ENCODE measurements around the gene CD58.

CD58 gene

GRCh38 chr1:116502671-116503314 lies 68.0 kb downstream of the CD58 start:
- Histone ChIP-seq H3K9me3 (ENCODE audit: control insufficient read depth, low read length) (no peaks in the 10 kb centered on the region), H3K4me3 (ENCODE audit: insufficient read depth, low read depth, low read length, poor library complexity, severe bottlenecking) (no peak overlapping the region), H3K36me3 (ENCODE audit: control insufficient read depth, insufficient read depth, low read length) (no peaks in the 10 kb centered on the region), H3K27me3 (replicated peaks; ENCODE audit: control insufficient read depth, insufficient read depth, low read length, poor library complexity, severe bottlenecking) (no peaks in the 10 kb centered on the region), H3K27ac (ENCODE audit: insufficient read depth, low read length, poor library complexity, severe bottlenecking) (peak overlapping the region; percentile 89), H3K4me1 (ENCODE audit: control insufficient read depth, insufficient read depth, low read length, poor library complexity, severe bottlenecking) (peaks cover 24% of the 10 kb centered on the region)
- no peak for DNase-seq

GRCh38 chr1:116501870-116502244 lies 69.0 kb downstream of the CD58 start:
- Histone ChIP-seq H3K27ac (ENCODE audit: insufficient read depth, low read length, poor library complexity, severe bottlenecking) (no peak overlapping the region), H3K9me3 (ENCODE audit: control insufficient read depth, low read length) (no peaks in the 10 kb centered on the region), H3K27me3 (replicated peaks; ENCODE audit: control insufficient read depth, insufficient read depth, low read length, poor library complexity, severe bottlenecking) (no peaks in the 10 kb centered on the region), H3K4me3 (ENCODE audit: insufficient read depth, low read depth, low read length, poor library complexity, severe bottlenecking) (no peak overlapping the region), H3K4me1 (ENCODE audit: control insufficient read depth, insufficient read depth, low read length, poor library complexity, severe bottlenecking) (peaks cover 24% of the 10 kb centered on the region), H3K36me3 (ENCODE audit: control insufficient read depth, insufficient read depth, low read length) (no peaks in the 10 kb centered on the region)
- no peak for DNase-seq

GRCh38 chr1:116501125-116501869 lies 69.5 kb downstream of the CD58 start:
- no peak for DNase-seq
- no peak overlapping the region for H3K27ac ChIP-seq (ENCODE audit: insufficient read depth, low read length, poor library complexity, severe bottlenecking)
- peaks cover 24% of the 10 kb centered on the region for H3K4me1 ChIP-seq (ENCODE audit: control insufficient read depth, insufficient read depth, low read length, poor library complexity, severe bottlenecking)
- H3K9me3 ChIP-seq (ENCODE audit: control insufficient read depth, low read length): no peaks in the 10 kb centered on the region
- no peak overlapping the region for H3K4me3 ChIP-seq (ENCODE audit: insufficient read depth, low read depth, low read length, poor library complexity, severe bottlenecking)
- no peaks in the 10 kb centered on the region for H3K36me3 ChIP-seq (ENCODE audit: control insufficient read depth, insufficient read depth, low read length)
- no peaks in the 10 kb centered on the region for H3K27me3 ChIP-seq (replicated peaks; ENCODE audit: control insufficient read depth, insufficient read depth, low read length, poor library complexity, severe bottlenecking)

GRCh38 chr1:116498789-116499628 lies 71.8 kb downstream of the CD58 start:
- Histone ChIP-seq H3K4me3 (ENCODE audit: insufficient read depth, low read depth, low read length, poor library complexity, severe bottlenecking) (no peak overlapping the region), H3K27me3 (replicated peaks; ENCODE audit: control insufficient read depth, insufficient read depth, low read length, poor library complexity, severe bottlenecking) (no peaks in the 10 kb centered on the region), H3K4me1 (ENCODE audit: control insufficient read depth, insufficient read depth, low read length, poor library complexity, severe bottlenecking) (peaks cover 11% of the 10 kb centered on the region), H3K9me3 (ENCODE audit: control insufficient read depth, low read length) (no peaks in the 10 kb centered on the region), H3K27ac (ENCODE audit: insufficient read depth, low read length, poor library complexity, severe bottlenecking) (no peak overlapping the region), H3K36me3 (ENCODE audit: control insufficient read depth, insufficient read depth, low read length) (no peaks in the 10 kb centered on the region)
- DNase-seq: no peak

GRCh38 chr1:116497656-116498055 lies 73.2 kb downstream of the CD58 start:
- DNase-seq: no peak
- no peak overlapping the region for H3K27ac ChIP-seq (ENCODE audit: insufficient read depth, low read length, poor library complexity, severe bottlenecking)
- H3K36me3 ChIP-seq (ENCODE audit: control insufficient read depth, insufficient read depth, low read length): no peaks in the 10 kb centered on the region

GRCh38 chr1:116496898-116497297 lies 73.9 kb downstream of the CD58 start:
- Histone ChIP-seq H3K27ac (ENCODE audit: insufficient read depth, low read length, poor library complexity, severe bottlenecking) (no peak overlapping the region), H3K9me3 (ENCODE audit: control insufficient read depth, low read length) (no peaks in the 10 kb centered on the region), H3K36me3 (ENCODE audit: control insufficient read depth, insufficient read depth, low read length) (no peaks in the 10 kb centered on the region), H3K4me1 (ENCODE audit: control insufficient read depth, insufficient read depth, low read length, poor library complexity, severe bottlenecking) (no peaks in the 10 kb centered on the region), H3K4me3 (ENCODE audit: insufficient read depth, low read depth, low read length, poor library complexity, severe bottlenecking) (no peak overlapping the region), H3K27me3 (replicated peaks; ENCODE audit: control insufficient read depth, insufficient read depth, low read length, poor library complexity, severe bottlenecking) (no peaks in the 10 kb centered on the region)
- no peak for DNase-seq

More at GRCh38 chr1:116497656-116498055, 73.2 kb downstream of the CD58 start:
- Histone ChIP-seq H3K4me1 (ENCODE audit: control insufficient read depth, insufficient read depth, low read length, poor library complexity, severe bottlenecking) (no peaks in the 10 kb centered on the region), H3K9me3 (ENCODE audit: control insufficient read depth, low read length) (no peaks in the 10 kb centered on the region), H3K27me3 (replicated peaks; ENCODE audit: control insufficient read depth, insufficient read depth, low read length, poor library complexity, severe bottlenecking) (no peaks in the 10 kb centered on the region), H3K4me3 (ENCODE audit: insufficient read depth, low read depth, low read length, poor library complexity, severe bottlenecking) (no peak overlapping the region)

- no peak overlapping the region for H3K4me3 ChIP-seq (ENCODE audit: insufficient read depth, low read depth, low read length, poor library complexity, severe bottlenecking)
- DNase-seq: no peak
- H3K4me1 ChIP-seq (ENCODE audit: control insufficient read depth, insufficient read depth, low read length, poor library complexity, severe bottlenecking): no peaks in the 10 kb centered on the region
Measured at GRCh38 chr1:116496380-116496779, 74.4 kb downstream of the CD58 start.

GRCh38 chr1:116495535-116495934 lies 75.3 kb downstream of the CD58 start:
- no peak for DNase-seq
- Histone ChIP-seq H3K4me1 (ENCODE audit: control insufficient read depth, insufficient read depth, low read length, poor library complexity, severe bottlenecking) (no peaks in the 10 kb centered on the region), H3K4me3 (ENCODE audit: insufficient read depth, low read depth, low read length, poor library complexity, severe bottlenecking) (no peak overlapping the region), H3K36me3 (ENCODE audit: control insufficient read depth, insufficient read depth, low read length) (no peaks in the 10 kb centered on the region), H3K27ac (ENCODE audit: insufficient read depth, low read length, poor library complexity, severe bottlenecking) (no peak overlapping the region), H3K27me3 (replicated peaks; ENCODE audit: control insufficient read depth, insufficient read depth, low read length, poor library complexity, severe bottlenecking) (no peaks in the 10 kb centered on the region), H3K9me3 (ENCODE audit: control insufficient read depth, low read length) (no peaks in the 10 kb centered on the region)

More at GRCh38 chr1:116496380-116496779, 74.4 kb downstream of the CD58 start:
- Histone ChIP-seq H3K27ac (ENCODE audit: insufficient read depth, low read length, poor library complexity, severe bottlenecking) (no peak overlapping the region), H3K9me3 (ENCODE audit: control insufficient read depth, low read length) (no peaks in the 10 kb centered on the region), H3K36me3 (ENCODE audit: control insufficient read depth, insufficient read depth, low read length) (no peaks in the 10 kb centered on the region), H3K27me3 (replicated peaks; ENCODE audit: control insufficient read depth, insufficient read depth, low read length, poor library complexity, severe bottlenecking) (no peaks in the 10 kb centered on the region)

GRCh38 chr1:116494745-116495144 lies 76.1 kb downstream of the CD58 start:
- H3K36me3 ChIP-seq (ENCODE audit: control insufficient read depth, insufficient read depth, low read length): no peaks in the 10 kb centered on the region
- no peaks in the 10 kb centered on the region for H3K4me1 ChIP-seq (ENCODE audit: control insufficient read depth, insufficient read depth, low read length, poor library complexity, severe bottlenecking)
- no peaks in the 10 kb centered on the region for H3K9me3 ChIP-seq (ENCODE audit: control insufficient read depth, low read length)
- H3K4me3 ChIP-seq (ENCODE audit: insufficient read depth, low read depth, low read length, poor library complexity, severe bottlenecking): no peak overlapping the region
- no peak overlapping the region for H3K27ac ChIP-seq (ENCODE audit: insufficient read depth, low read length, poor library complexity, severe bottlenecking)
- no peak for DNase-seq
- no peaks in the 10 kb centered on the region for H3K27me3 ChIP-seq (replicated peaks; ENCODE audit: control insufficient read depth, insufficient read depth, low read length, poor library complexity, severe bottlenecking)

GRCh38 chr1:116494353-116494692 lies 76.5 kb downstream of the CD58 start:
- no peaks in the 10 kb centered on the region for H3K9me3 ChIP-seq (ENCODE audit: control insufficient read depth, low read length)
- no peak overlapping the region for H3K4me3 ChIP-seq (ENCODE audit: insufficient read depth, low read depth, low read length, poor library complexity, severe bottlenecking)
- no peaks in the 10 kb centered on the region for H3K36me3 ChIP-seq (ENCODE audit: control insufficient read depth, insufficient read depth, low read length)
- no peak for DNase-seq
- no peak overlapping the region for H3K27ac ChIP-seq (ENCODE audit: insufficient read depth, low read length, poor library complexity, severe bottlenecking)
- no peaks in the 10 kb centered on the region for H3K4me1 ChIP-seq (ENCODE audit: control insufficient read depth, insufficient read depth, low read length, poor library complexity, severe bottlenecking)
- H3K27me3 ChIP-seq (replicated peaks; ENCODE audit: control insufficient read depth, insufficient read depth, low read length, poor library complexity, severe bottlenecking): no peaks in the 10 kb centered on the region
